Measurements from ENCODE around the gene KRTAP19-3. TPM values are rescaled to one million over a fixed set of nuclear protein-coding genes. Genes with fewer than 3 reads are reported as not detected.

Gene KRTAP19-3
- total RNA-seq, 2 donors from 2014 or later: not detected

GRCh38 chr21:30468900-30469714 lies 22.7 kb downstream of the KRTAP19-3 start:
- no peak for TF ChIP-seq CTCF (IDR thresholded peaks at IDR 0.05)
- Histone ChIP-seq H3K27ac (no peak overlapping the region), H3K27me3 (no peaks in the 10 kb centered on the region), H3K9me3 (no peaks in the 10 kb centered on the region), H3K4me1 (no peaks in the 10 kb centered on the region), H3K4me3 (no peak overlapping the region), H3K36me3 (no peaks in the 10 kb centered on the region)
- no peak for DNase-seq (ENCODE audit: low spot score)

DNA sequence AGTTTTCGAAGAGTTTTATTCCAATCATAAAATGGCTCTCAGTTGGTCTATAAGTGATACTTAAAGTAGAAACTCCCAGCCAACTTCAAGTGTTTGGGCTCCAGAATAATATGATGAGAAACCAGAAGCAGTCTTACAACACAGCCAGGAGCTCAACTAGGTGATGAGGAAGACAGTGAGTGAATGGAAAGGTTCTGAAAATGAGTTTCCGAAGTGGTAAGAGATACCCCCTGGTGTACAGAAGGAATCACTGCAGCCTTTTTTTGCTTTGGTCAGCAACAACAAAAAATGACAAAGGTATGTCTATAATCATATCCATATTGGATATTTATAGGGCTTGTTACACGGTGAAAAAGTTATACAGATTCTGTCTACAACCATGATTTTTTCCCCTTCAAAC lies 28.1 kb downstream of the KRTAP19-3 start:
- Histone ChIP-seq H3K27ac (no peak overlapping the region), H3K4me3 (no peak overlapping the region), H3K27me3 (no peaks in the 10 kb centered on the region), H3K9me3 (no peaks in the 10 kb centered on the region), H3K36me3 (no peaks in the 10 kb centered on the region), H3K4me1 (no peaks in the 10 kb centered on the region)
- DNase-seq (ENCODE audit: low spot score): no peak
- TF ChIP-seq CTCF (IDR thresholded peaks at IDR 0.05): peak in 1 of 2 donors; percentile 17

DNA sequence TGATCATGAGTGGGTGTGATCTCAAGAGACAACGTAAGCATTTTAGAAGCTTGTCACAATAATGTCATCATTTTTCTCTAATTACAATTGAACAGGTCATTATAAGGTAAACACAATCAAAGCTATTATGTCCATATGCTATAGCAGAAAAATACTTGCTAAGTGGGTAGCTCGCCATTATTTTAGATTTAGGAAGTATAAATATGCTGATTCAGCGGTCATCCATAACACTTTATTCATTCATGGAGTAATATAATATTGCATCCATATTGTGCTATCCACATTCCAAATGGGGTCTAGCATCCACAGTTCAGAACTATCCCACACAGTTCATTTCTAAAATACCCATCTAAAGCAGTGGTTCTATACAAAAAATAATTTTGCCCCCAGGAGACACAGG lies 43.3 kb downstream of the KRTAP19-3 start:
- Histone ChIP-seq H3K4me1 (no peaks in the 10 kb centered on the region), H3K27me3 (no peaks in the 10 kb centered on the region), H3K9me3 (no peaks in the 10 kb centered on the region), H3K36me3 (no peaks in the 10 kb centered on the region), H3K27ac (no peak overlapping the region), H3K4me3 (no peak overlapping the region)
- no peak for TF ChIP-seq CTCF (IDR thresholded peaks at IDR 0.05)
- DNase-seq (ENCODE audit: low spot score): no peak

GRCh38 chr21:30447056-30447455 lies 44.8 kb downstream of the KRTAP19-3 start:
- Histone ChIP-seq H3K4me3 (no peak overlapping the region), H3K36me3 (no peaks in the 10 kb centered on the region), H3K27ac (no peak overlapping the region), H3K27me3 (no peaks in the 10 kb centered on the region), H3K4me1 (no peaks in the 10 kb centered on the region), H3K9me3 (no peaks in the 10 kb centered on the region)
- TF ChIP-seq CTCF (IDR thresholded peaks at IDR 0.05): no peak
- no peak for DNase-seq (ENCODE audit: low spot score)

DNA sequence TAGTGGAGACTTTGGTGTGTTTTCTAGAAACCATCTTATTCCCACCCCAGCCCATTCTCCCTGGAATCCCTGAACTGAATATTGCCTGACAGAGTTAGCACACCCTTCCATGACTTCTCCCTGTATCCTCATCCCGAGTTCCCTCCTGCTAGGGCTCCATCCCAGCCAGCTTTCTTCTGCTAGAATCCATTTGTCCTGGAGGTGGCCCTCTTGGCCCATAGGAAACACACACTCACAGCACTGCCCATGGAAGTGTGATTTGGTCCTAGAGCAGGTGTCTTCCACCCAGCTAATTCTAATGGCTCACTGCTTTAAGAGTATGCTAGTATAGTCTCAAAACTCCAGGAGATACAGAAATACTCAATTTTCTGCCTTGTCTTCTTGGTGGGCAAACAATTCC lies 47.6 kb downstream of the KRTAP19-3 start:
- H3K36me3 ChIP-seq: no peaks in the 10 kb centered on the region
- peak; percentile 24 to 45 for TF ChIP-seq CTCF (IDR thresholded peaks at IDR 0.05)
- no peaks in the 10 kb centered on the region for H3K27me3 ChIP-seq
- H3K4me3 ChIP-seq: no peak overlapping the region
- no peaks in the 10 kb centered on the region for H3K9me3 ChIP-seq
- no peak for DNase-seq (ENCODE audit: low spot score)
- H3K27ac ChIP-seq: no peak overlapping the region
- no peaks in the 10 kb centered on the region for H3K4me1 ChIP-seq

GRCh38 chr21:30443226-30443625 lies 48.6 kb downstream of the KRTAP19-3 start:
- DNase-seq (ENCODE audit: low spot score): no peak
- H3K36me3 ChIP-seq: no peaks in the 10 kb centered on the region
- no peaks in the 10 kb centered on the region for H3K4me1 ChIP-seq
- TF ChIP-seq CTCF (IDR thresholded peaks at IDR 0.05): no peak
- no peaks in the 10 kb centered on the region for H3K27me3 ChIP-seq
- H3K9me3 ChIP-seq: no peaks in the 10 kb centered on the region
- H3K4me3 ChIP-seq: no peak overlapping the region
- no peak overlapping the region for H3K27ac ChIP-seq
